Measurements from ENCODE around the gene GPR171. TPM values are rescaled to one million over a fixed set of nuclear protein-coding genes. Genes with fewer than 3 reads are reported as not detected.

Gene GPR171
- total RNA-seq, 4 donors from 2014 or later: 0.55 to 0.68 TPM; not detected in 2

DNA sequence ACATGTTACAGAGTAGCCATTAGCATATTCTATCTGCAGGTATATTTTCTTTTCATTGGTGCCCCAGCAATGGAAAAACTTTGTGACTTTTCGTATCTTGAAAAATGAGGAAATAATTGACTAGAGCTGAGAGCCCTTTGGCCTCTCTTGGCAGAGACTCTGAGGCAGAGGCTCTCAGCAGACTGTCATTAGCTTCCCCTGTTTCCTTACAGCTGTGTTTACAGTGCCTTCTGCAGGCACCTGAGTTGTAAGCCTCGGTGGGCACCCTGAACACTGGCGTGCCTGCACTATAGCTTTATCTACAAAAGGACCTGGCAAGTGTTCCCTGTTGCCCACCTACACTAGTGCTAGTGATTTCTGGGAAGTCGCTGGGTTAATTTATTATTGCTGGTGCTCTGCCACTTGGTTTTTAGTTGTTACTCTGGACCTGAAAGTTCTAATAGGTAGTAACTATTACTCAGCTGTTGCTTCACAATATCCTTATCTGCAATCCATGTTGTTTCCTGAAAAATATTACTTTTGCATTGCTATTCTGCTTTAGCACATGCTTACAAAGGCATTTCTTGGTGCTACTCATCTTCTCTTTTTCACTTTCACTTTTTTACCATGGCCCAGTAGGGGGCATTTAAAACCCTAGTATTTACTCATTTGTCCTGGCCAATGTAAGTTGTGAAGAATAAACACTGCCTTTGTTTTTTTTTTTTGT lies 7.8 kb upstream of the GPR171 start:
- TF ChIP-seq POLR2A (IDR thresholded peaks at IDR 0.05): no peak
- TF ChIP-seq, protein P1, sequence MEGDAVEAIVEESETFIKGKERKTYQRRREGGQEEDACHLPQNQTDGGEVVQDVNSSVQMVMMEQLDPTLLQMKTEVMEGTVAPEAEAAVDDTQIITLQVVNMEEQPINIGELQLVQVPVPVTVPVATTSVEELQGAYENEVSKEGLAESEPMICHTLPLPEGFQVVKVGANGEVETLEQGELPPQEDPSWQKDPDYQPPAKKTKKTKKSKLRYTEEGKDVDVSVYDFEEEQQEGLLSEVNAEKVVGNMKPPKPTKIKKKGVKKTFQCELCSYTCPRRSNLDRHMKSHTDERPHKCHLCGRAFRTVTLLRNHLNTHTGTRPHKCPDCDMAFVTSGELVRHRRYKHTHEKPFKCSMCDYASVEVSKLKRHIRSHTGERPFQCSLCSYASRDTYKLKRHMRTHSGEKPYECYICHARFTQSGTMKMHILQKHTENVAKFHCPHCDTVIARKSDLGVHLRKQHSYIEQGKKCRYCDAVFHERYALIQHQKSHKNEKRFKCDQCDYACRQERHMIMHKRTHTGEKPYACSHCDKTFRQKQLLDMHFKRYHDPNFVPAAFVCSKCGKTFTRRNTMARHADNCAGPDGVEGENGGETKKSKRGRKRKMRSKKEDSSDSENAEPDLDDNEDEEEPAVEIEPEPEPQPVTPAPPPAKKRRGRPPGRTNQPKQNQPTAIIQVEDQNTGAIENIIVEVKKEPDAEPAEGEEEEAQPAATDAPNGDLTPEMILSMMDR (IDR thresholded peaks at IDR 0.05): no peak
- no peak for DNase-seq (ENCODE audit: low spot score in 2 of 2)
- WGBS, 2 donors: 69 to 74% methylated on average over 4 of the region's 4 CpGs
- H3K4me3 ChIP-seq (ENCODE audit: low read depth, poor library complexity, severe bottlenecking): no peak overlapping the region
- intact Hi-C loops (cut with DNase I; ENCODE audit: low total_unique reads): no loop called here

DNA sequence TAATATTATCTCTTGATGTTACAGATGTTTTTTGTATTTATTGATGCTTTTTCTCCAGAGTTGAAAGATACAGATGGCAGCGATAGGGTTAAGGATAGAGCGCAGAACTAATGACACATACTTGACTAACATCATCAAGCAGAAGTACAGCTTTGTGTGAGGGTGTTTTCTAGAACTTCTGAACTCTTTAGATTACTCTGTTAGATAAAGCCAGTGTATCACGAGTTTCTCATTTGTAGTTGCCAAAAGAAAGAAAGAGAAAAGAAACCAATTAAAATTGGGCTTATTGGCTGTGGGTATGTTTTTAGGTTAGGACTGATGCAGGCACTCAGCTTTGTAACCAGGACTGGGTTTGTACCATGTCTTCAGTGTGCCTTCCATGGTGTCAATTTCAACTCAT lies 6.6 kb upstream of the GPR171 start:
- WGBS, 2 donors: 62 to 68% methylated on average over 3 of the region's 3 CpGs

DNA sequence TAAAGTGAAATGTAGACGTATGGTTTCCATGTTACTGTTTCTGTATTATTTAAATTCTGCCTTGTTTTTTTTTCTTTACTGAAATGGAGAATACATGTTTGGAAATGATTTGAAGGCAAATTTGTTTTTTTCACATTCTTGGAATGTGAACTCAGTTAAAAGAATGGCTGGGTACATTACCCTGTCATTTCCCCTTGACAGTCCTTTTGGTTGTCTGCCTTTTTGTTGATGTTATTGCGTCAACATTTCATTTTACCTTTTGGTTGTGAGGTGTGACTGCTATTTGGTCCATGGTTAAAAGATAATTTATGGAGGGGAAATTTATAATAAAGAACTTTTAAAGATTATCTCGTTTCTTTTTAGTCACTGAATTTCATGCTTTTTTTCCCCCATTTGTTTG lies 3.2 kb upstream of the GPR171 start:
- intact Hi-C loops (cut with DNase I; ENCODE audit: low total_unique reads): loop anchor here (5.0 kb wide), 1 partner anchor 1464 kb away; no protein-coding TSS in a partner anchor
- 76 to 81% methylated on average over 3 of the region's 3 CpGs for WGBS, 2 donors
- no peak overlapping the region for H3K4me3 ChIP-seq (ENCODE audit: low read depth, poor library complexity, severe bottlenecking)
- no peak for TF ChIP-seq POLR2A (IDR thresholded peaks at IDR 0.05)
- TF ChIP-seq, protein P1 (IDR thresholded peaks at IDR 0.05): no peak
- no peak for DNase-seq (ENCODE audit: low spot score in 2 of 2)

More for the DNA sequence above, 6.6 kb upstream of the GPR171 start:
- intact Hi-C loops (cut with DNase I; ENCODE audit: low total_unique reads): loop anchor here (5.0 kb wide), 1 partner anchor 1467 kb away; no protein-coding TSS in a partner anchor
- no peak for DNase-seq (ENCODE audit: low spot score in 2 of 2)
- TF ChIP-seq POLR2A (IDR thresholded peaks at IDR 0.05): no peak
- TF ChIP-seq, protein P1 (IDR thresholded peaks at IDR 0.05): no peak
- H3K4me3 ChIP-seq (ENCODE audit: low read depth, poor library complexity, severe bottlenecking): no peak overlapping the region

DNA sequence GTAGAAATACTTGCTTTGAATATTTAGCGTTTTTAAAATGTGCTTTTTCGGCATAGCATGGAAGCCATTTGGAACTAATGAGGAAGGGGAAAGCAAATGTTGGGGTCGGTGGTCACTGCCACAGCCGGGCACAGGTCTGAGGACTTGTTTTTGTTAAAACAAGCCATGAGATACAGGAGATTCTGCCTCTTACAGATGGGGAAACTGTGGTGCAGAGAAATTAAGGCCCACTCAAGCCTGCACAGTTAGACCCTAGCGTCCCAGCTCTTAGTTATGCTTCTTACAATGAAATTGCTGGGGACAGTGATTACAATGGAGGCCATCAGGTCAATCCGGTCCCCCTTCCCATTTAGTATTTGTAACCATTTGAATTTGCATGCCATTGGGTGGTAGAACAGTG lies 2.5 kb upstream of the GPR171 start:
- TF ChIP-seq POLR2A (IDR thresholded peaks at IDR 0.05): no peak
- TF ChIP-seq, protein P1 (IDR thresholded peaks at IDR 0.05): no peak
- WGBS, 2 donors: 91 to 93% methylated on average over 6 of the region's 6 CpGs
- intact Hi-C loops (cut with DNase I; ENCODE audit: low total_unique reads): loop anchor here (5.0 kb wide), 1 partner anchor 1463 kb away; no protein-coding TSS in a partner anchor
- no peak for DNase-seq (ENCODE audit: low spot score in 2 of 2)
- no peak overlapping the region for H3K4me3 ChIP-seq (ENCODE audit: low read depth, poor library complexity, severe bottlenecking)

DNA sequence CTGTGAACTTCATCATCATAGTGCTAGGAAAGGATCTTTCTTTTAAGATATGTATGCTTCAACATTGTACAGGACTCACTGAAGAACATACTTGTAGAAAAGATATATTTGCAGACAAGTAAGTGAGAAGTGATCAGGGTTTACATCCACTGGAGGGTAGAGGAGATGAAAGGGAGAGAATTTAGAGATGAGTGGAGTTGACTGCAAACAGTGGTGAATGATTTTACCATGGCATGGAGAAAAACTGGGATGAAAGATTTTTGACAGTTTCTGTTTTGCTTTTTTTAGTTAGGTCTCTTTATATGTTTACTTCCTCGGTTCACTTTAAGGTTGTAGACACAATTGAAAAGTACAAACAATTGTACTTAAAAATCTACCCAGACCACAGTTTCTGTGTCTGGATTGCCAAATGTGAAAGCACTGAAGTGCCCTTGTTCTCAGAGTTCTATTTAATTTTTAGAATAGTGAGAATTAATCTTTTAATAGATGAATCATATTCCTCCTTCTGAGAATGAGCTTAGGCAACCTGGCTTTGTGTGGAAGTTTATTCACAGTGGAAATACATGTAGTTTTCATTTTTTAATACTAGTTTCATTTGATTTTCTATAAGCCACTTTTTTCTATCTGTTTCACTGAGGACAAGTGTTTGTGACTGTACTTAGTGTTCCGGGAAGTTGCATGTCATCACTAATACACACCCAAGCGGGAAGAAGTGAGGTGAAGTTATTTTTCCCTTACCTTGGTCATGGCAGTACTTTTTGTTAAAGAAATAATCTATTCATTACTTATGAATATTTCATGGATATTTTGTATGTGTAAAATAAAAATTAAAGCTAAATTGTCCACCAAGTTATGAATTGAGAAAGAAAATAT lies 1.8 kb upstream of the GPR171 start:
- H3K4me3 ChIP-seq (ENCODE audit: low read depth, poor library complexity, severe bottlenecking): no peak overlapping the region
- TF ChIP-seq POLR2A (IDR thresholded peaks at IDR 0.05): no peak
- TF ChIP-seq, protein P1 (IDR thresholded peaks at IDR 0.05): no peak
- intact Hi-C loops (cut with DNase I; ENCODE audit: low total_unique reads): loop anchor here (5.0 kb wide), 1 partner anchor 1462 kb away; no protein-coding TSS in a partner anchor
- 83 to 90% methylated on average over 3 of the region's 3 CpGs for WGBS, 2 donors
- no peak for DNase-seq (ENCODE audit: low spot score in 2 of 2)

All from lower leg skin (tissue), 4 donors.